Suprapubic skin (tissue), 4 donors: ENCODE measurements around the gene ERN2. TPM values are rescaled to one million over a fixed set of nuclear protein-coding genes. Genes with fewer than 3 reads are reported as not detected.

ENCODE experiments used
- DNase-seq, 2 donors: peaks; one replicate each; pipeline ENCODE4 v3.0.0-alpha.2; 2019; ENCODE audit warnings: low spot score in 2 of 2
- H3K27ac ChIP-seq: fragments of 200-600 bp; sonication (generic); one replicate; pipeline ENCODE4 v1.5.1; 2019
- H3K27me3 ChIP-seq: fragments of 200-600 bp; sonication (generic); one replicate; pipeline ENCODE4 v1.5.1; 2019
- H3K36me3 ChIP-seq: fragments of 200-600 bp; sonication (generic); one replicate; pipeline ENCODE4 v1.5.1; 2019
- H3K4me1 ChIP-seq: fragments of 200-600 bp; sonication (generic); one replicate; pipeline ENCODE4 v1.5.1; 2019
- H3K4me3 ChIP-seq: fragments of 200-600 bp; sonication (generic); one replicate; pipeline ENCODE4 v1.5.1; 2019; ENCODE audit warnings: mild to moderate bottlenecking
- H3K9me3 ChIP-seq: fragments of 200-600 bp; sonication (generic); one replicate; pipeline ENCODE4 v1.5.1; 2019
- EP300 ChIP-seq: sonication (generic); formaldehyde crosslinking; IDR thresholded peaks from one replicate; pipeline ENCODE4 v1.6.1; 2017; ENCODE audit warnings: antibody characterized with exemption
- POLR2A ChIP-seq, 2 donors: fragments of 450-650 bp; IDR thresholded peaks; one replicate each; pipeline ENCODE4 v1.6.1; 2017; ENCODE audit warnings: antibody characterized with exemption in 2 of 2, mild to moderate bottlenecking in 2 of 2, moderate library complexity in 2 of 2
- POLR2AphosphoS5 ChIP-seq, 3 donors: sonication (generic); formaldehyde crosslinking; IDR thresholded peaks; one replicate each; pipeline ENCODE4 v1.6.1; 2017; ENCODE audit warnings: antibody characterized with exemption in 3 of 3
- WGBS: methylation state at CpG from one replicate; pipeline ENCODE4 v1.1.5; 2018; 5-methylcytosine and 5-hydroxymethylcytosine counted together
- total RNA-seq, 4 donors: library from RNA; depleted of rRNA; stranded (reverse); fragments of >200 nt; gene quantifications; one replicate each; pipeline ENCODE4 v1.1.0, GENCODE V29; 2016
- TF ChIP-seq, protein P1 (sequence below), 2 donors: fragments of 200-600 bp in 1 of 2; fragments of 450-650 bp in 1 of 2; sonication (generic) in 1 of 2; IDR thresholded peaks; one replicate each; pipeline ENCODE4 v1.5.1; 2016 to 2019; ENCODE audit warnings: antibody characterized with exemption in 2 of 2, mild to moderate bottlenecking in 1 of 2, moderate library complexity in 1 of 2

Gene ERN2
- total RNA-seq, 4 donors from 2014 or later: 0.32 to 2.8 (median 0.79) TPM

DNA sequence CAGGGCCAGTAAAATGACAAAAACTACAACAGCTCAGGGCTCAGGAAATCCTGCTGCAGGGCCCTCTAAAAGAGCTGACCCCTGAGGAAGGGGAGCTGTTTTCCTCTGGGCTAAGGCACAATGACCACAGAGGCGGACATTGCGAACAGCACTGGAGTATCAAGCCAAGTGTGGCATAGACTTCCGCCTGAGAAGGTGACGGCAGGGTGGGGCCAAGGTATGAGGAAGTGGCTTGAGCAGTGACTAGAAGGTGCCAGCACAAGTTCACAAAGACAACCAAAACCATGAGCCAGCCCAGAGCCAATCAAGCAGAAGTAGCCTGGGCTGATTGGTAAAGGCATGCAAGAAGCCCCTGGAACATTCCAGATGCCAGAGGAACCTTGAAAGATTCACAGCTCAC, 13.9 kb downstream of the ERN2 start:
- no peaks in the 10 kb centered on the region for H3K36me3 ChIP-seq
- 60% methylated on average over 1 of the region's 4 CpGs for WGBS
- no peak for DNase-seq
- no peak for TF ChIP-seq POLR2A (IDR thresholded peaks at IDR 0.05)
- no peak for TF ChIP-seq EP300
- no peak for TF ChIP-seq POLR2AphosphoS5 (IDR thresholded peaks at IDR 0.05)
- TF ChIP-seq, protein P1, sequence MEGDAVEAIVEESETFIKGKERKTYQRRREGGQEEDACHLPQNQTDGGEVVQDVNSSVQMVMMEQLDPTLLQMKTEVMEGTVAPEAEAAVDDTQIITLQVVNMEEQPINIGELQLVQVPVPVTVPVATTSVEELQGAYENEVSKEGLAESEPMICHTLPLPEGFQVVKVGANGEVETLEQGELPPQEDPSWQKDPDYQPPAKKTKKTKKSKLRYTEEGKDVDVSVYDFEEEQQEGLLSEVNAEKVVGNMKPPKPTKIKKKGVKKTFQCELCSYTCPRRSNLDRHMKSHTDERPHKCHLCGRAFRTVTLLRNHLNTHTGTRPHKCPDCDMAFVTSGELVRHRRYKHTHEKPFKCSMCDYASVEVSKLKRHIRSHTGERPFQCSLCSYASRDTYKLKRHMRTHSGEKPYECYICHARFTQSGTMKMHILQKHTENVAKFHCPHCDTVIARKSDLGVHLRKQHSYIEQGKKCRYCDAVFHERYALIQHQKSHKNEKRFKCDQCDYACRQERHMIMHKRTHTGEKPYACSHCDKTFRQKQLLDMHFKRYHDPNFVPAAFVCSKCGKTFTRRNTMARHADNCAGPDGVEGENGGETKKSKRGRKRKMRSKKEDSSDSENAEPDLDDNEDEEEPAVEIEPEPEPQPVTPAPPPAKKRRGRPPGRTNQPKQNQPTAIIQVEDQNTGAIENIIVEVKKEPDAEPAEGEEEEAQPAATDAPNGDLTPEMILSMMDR (IDR thresholded peaks at IDR 0.05): no peak
- H3K4me1 ChIP-seq: no peaks in the 10 kb centered on the region
- no peaks in the 10 kb centered on the region for H3K9me3 ChIP-seq
- H3K27me3 ChIP-seq: no peaks in the 10 kb centered on the region
- H3K27ac ChIP-seq: no peak overlapping the region
- no peak overlapping the region for H3K4me3 ChIP-seq

DNA sequence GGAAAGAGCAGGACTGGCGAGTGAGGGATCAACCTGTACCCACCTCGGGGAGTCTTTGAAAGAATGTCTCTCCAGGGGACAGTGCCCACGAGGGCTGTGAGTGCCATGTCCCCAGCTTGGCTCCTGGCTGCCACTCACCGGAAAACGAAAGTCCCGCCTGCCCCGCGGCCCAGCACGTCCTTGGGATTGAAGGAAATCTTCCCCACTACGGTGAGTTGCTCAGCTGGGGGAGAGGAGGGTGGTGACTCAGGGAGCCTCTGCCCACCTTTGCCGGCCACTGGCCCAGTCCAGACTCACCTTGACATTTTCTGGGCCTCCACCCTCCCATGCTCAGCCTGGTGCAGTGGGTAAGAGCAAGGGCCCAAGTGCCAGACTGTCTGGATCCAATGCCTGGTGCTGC, 17.3 kb downstream of the ERN2 start:
- no peaks in the 10 kb centered on the region for H3K27me3 ChIP-seq
- no peak overlapping the region for H3K27ac ChIP-seq
- TF ChIP-seq POLR2A (IDR thresholded peaks at IDR 0.05): no peak
- no peak for TF ChIP-seq POLR2AphosphoS5 (IDR thresholded peaks at IDR 0.05)
- no peak for TF ChIP-seq EP300
- TF ChIP-seq, protein P1 (IDR thresholded peaks at IDR 0.05): no peak
- H3K9me3 ChIP-seq: no peaks in the 10 kb centered on the region
- no peaks in the 10 kb centered on the region for H3K4me1 ChIP-seq
- DNase-seq: no peak
- WGBS: 92% methylated on average over 9 of the region's 11 CpGs
- H3K4me3 ChIP-seq: no peak overlapping the region
- H3K36me3 ChIP-seq: peaks cover 5% of the 10 kb centered on the region

DNA sequence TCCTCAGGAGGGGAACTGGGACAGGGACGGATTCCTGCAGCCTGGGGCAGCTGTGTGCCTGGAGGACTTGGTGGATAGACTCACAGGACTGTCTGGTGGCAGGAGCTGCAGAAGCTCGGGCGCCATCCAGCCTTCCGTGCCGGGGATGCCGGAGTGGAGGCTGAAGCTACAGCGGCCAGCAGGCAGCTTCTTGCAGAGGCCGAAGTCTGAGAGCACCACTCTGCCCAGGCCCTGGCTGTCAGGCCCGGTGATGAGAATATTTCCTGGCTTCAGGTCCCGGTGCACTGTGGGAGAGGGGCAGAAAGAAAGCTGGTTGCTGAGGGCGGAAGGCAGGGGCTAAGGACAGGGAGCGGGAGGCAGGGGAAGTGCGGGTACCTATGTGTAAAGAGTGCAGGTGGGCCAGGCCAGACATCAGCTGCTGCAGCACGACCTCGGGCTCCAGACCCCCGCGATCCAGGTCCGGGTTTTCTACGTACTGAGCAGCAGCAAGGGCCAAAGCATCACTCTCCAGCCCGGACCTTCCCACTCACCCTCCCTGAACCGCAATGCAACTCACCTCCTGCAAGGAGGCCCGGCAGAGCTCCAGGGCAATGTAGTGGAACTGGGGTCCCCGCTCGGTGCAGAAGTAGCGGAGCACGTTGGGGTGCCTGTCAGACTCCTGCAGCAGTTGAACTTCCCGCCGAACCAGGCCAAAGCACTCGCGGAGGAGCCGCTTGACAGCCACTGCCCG, 18.2 kb downstream of the ERN2 start:
- DNase-seq: no peak
- no peaks in the 10 kb centered on the region for H3K9me3 ChIP-seq
- H3K4me3 ChIP-seq: no peak overlapping the region
- WGBS: 15% methylated on average over 23 of the region's 32 CpGs
- TF ChIP-seq POLR2AphosphoS5 (IDR thresholded peaks at IDR 0.05) (no peak), EP300 (no peak), POLR2A (IDR thresholded peaks at IDR 0.05) (no peak)
- TF ChIP-seq, protein P1 (IDR thresholded peaks at IDR 0.05): no peak
- peaks cover 14% of the 10 kb centered on the region for H3K36me3 ChIP-seq
- H3K27me3 ChIP-seq: no peaks in the 10 kb centered on the region
- H3K4me1 ChIP-seq: no peaks in the 10 kb centered on the region
- H3K27ac ChIP-seq: no peak overlapping the region

DNA sequence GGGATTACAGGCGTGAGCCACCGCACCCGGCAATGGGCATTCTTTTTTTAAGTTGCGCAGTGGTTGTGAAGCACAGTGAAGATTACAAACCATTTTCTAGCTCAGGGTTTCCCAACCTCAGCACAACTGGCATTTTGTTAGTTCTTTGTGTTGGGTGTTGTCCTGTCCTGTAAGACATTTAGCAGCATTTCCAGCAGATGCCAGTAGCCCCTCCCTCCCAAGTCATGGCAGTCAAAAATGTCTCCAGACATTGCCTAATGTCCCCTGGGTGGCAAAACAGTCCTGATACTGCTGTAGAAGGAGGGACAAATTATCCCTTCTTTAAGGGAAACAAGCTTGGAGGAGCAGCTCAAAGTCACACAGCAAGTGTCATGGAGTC, 18.8 kb downstream of the ERN2 start:
- Histone ChIP-seq H3K36me3 (peaks cover 20% of the 10 kb centered on the region), H3K27ac (no peak overlapping the region), H3K4me3 (no peak overlapping the region), H3K4me1 (no peaks in the 10 kb centered on the region), H3K27me3 (no peaks in the 10 kb centered on the region), H3K9me3 (no peaks in the 10 kb centered on the region)
- no peak for DNase-seq
- 100% methylated on average over 4 of the region's 4 CpGs for WGBS
- TF ChIP-seq POLR2A (IDR thresholded peaks at IDR 0.05): no peak
- TF ChIP-seq EP300: no peak
- TF ChIP-seq, protein P1 (IDR thresholded peaks at IDR 0.05): no peak
- no peak for TF ChIP-seq POLR2AphosphoS5 (IDR thresholded peaks at IDR 0.05)

DNA sequence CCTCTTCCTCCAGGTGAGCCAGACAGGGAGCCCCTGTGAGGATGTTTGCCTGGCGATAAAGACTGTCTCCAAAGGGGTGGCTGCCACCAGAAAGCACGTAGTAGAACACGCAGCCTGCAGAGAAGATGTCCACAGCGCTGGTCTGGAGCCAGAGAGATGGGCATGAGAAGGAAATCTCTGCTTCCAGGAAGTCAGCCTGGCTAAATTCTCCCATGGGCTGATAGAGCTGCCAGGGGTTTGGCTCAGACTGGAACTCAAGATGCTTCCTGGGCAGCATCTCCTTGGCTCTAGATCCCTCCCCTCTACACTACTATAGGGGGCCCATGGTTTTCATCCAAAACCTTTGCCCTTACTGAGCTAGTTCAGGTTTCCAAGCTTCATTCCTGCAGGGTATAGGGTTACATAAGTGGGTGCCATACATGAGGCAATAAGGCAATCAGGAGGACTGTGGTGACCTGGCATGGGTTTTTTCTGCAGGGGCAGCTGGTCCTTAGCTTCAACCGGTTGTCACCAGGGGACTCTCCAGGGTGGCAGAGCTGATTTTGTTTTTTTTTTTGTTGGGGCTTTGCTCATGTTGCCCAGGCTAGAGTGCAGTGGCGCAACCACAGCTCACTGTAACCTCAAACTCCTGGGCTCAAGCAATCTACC, 20.7 kb downstream of the ERN2 start:
- Histone ChIP-seq H3K27ac (no peak overlapping the region), H3K4me1 (no peaks in the 10 kb centered on the region), H3K4me3 (no peak overlapping the region), H3K27me3 (no peaks in the 10 kb centered on the region), H3K9me3 (no peaks in the 10 kb centered on the region), H3K36me3 (peaks cover 39% of the 10 kb centered on the region)
- 84% methylated on average over 6 of the region's 6 CpGs for WGBS
- no peak for DNase-seq
- TF ChIP-seq EP300 (no peak), POLR2A (IDR thresholded peaks at IDR 0.05) (no peak), POLR2AphosphoS5 (IDR thresholded peaks at IDR 0.05) (no peak)
- TF ChIP-seq, protein P1 (IDR thresholded peaks at IDR 0.05): no peak
